ENCODE data around the gene GRIN2C.

GRIN2C gene

GRCh38 chr17:74836691-74837467 is 22.8 kb downstream of the GRIN2C start:
- no peak for TF ChIP-seq CTCF (IDR thresholded peaks at IDR 0.05; ENCODE audit: extremely low read depth, missing control alignments)
- DNase-seq (ENCODE audit: low spot score), result no peak

GRCh38 chr17:74836191-74836590 is 23.5 kb downstream of the GRIN2C start:
- TF ChIP-seq CTCF (IDR thresholded peaks at IDR 0.05; ENCODE audit: extremely low read depth, missing control alignments), result no peak
- no peak for DNase-seq (ENCODE audit: low spot score)

- DNase-seq (ENCODE audit: low spot score), result peak; percentile 82
- no peak for TF ChIP-seq CTCF (IDR thresholded peaks at IDR 0.05; ENCODE audit: extremely low read depth, missing control alignments)
These were observed 25.9 kb downstream of the GRIN2C start for GRCh38 chr17:74833501-74834377.

GRCh38 chr17:74832421-74832820 is 27.3 kb downstream of the GRIN2C start:
- DNase-seq (ENCODE audit: low spot score), result no peak
- no peak for TF ChIP-seq CTCF (IDR thresholded peaks at IDR 0.05; ENCODE audit: extremely low read depth, missing control alignments)

GRCh38 chr17:74831444-74832146 is 28.1 kb downstream of the GRIN2C start:
- TF ChIP-seq CTCF (IDR thresholded peaks at IDR 0.05; ENCODE audit: extremely low read depth, missing control alignments), result no peak
- DNase-seq (ENCODE audit: low spot score), result no peak

- no peak for TF ChIP-seq CTCF (IDR thresholded peaks at IDR 0.05; ENCODE audit: extremely low read depth, missing control alignments)
- no peak for DNase-seq (ENCODE audit: low spot score)
These were observed 28.8 kb downstream of the GRIN2C start for GRCh38 chr17:74830861-74831260.

Measured in GM20000 (cell line).